HG03521 (cell line): ENCODE results near the gene LDLRAP1.

ENCODE experiments used
- ATAC-seq: cut with Tn5 transposase; IDR thresholded peaks from one replicate; pipeline ENCODE4 v1.9.1; 2021; ENCODE audit warnings: mild to moderate bottlenecking, moderate library complexity; ENCODE audit not compliant: unreplicated experiment

Gene LDLRAP1

GRCh38 chr1:25523542-25523941, 19.9 kb upstream of the LDLRAP1 start:
- ATAC-seq: no peak

GRCh38 chr1:25524568-25525360, 18.6 kb upstream of the LDLRAP1 start:
- ATAC-seq: no peak

- no peak for ATAC-seq
These were observed 18.1 kb upstream of the LDLRAP1 start for GRCh38 chr1:25525361-25525688.

GRCh38 chr1:25526753-25527152, 16.7 kb upstream of the LDLRAP1 start:
- ATAC-seq: no peak

- no peak for ATAC-seq
These were observed 16.1 kb upstream of the LDLRAP1 start for GRCh38 chr1:25527226-25527846.

- no peak for ATAC-seq
These were observed 15.3 kb upstream of the LDLRAP1 start for GRCh38 chr1:25527946-25528595.

GRCh38 chr1:25528881-25529517, 14.4 kb upstream of the LDLRAP1 start:
- ATAC-seq: no peak

GRCh38 chr1:25529518-25530185, 13.8 kb upstream of the LDLRAP1 start:
- ATAC-seq: no peak

GRCh38 chr1:25530186-25531081, 13.0 kb upstream of the LDLRAP1 start:
- ATAC-seq: no peak

- no peak for ATAC-seq
These were observed 12.3 kb upstream of the LDLRAP1 start for GRCh38 chr1:25531082-25531461.

GRCh38 chr1:25532970-25533369, 10.4 kb upstream of the LDLRAP1 start:
- ATAC-seq: no peak

GRCh38 chr1:25533775-25534409, 9.5 kb upstream of the LDLRAP1 start:
- no peak for ATAC-seq

GRCh38 chr1:25534410-25534788, 9.0 kb upstream of the LDLRAP1 start:
- no peak for ATAC-seq

- no peak for ATAC-seq
These were observed 7.3 kb upstream of the LDLRAP1 start for GRCh38 chr1:25536124-25536523.

- ATAC-seq: no peak
These were observed 6.1 kb upstream of the LDLRAP1 start for GRCh38 chr1:25537153-25537831.

GRCh38 chr1:25538191-25538767, 5.1 kb upstream of the LDLRAP1 start:
- ATAC-seq: no peak

GRCh38 chr1:25540750-25541342, 2.6 kb upstream of the LDLRAP1 start:
- ATAC-seq: no peak

GRCh38 chr1:25541425-25541824, 2.0 kb upstream of the LDLRAP1 start:
- no peak for ATAC-seq
